WTC11 (cell line): ENCODE data around the gene BCL2L11. TPM values are rescaled to one million over a fixed set of nuclear protein-coding genes. Genes with fewer than 3 reads are reported as not detected.

ENCODE experiments used
- ATAC-seq: fragments of 200-7000 bp; cut with Tn5 transposase; 2 replicates; pipeline ENCODE4 v1.10.0; 2021; ENCODE audit warnings: mild to moderate bottlenecking, moderate library complexity
- CTCF ChIA-PET: fragments of 300-600 bp; sonication (Branson Sonifier 250); formaldehyde crosslinking; loops from one replicate; lab custom pipeline; 2021; ENCODE audit warnings: antibody characterized with exemption; lab: Charles Lee
- POLR2A ChIA-PET: fragments of 350-600 bp; sonication (Branson Sonifier 250); formaldehyde crosslinking; loops from one replicate; lab custom pipeline; 2021; ENCODE audit warnings: antibody characterized with exemption; lab: Charles Lee
- DNase-seq: peaks from one replicate; pipeline ENCODE4 v3.0.0; 2021; ENCODE audit warnings: low spot score
- H3K27ac Mint-ChIP-seq: 2 replicates; pipeline ENCODE4 v1.8.0; 2021; ENCODE audit warnings: mixed read lengths
- H3K27me3 Mint-ChIP-seq: 2 replicates; pipeline ENCODE4 v1.8.0; 2021; ENCODE audit warnings: low read depth, mild to moderate bottlenecking, moderate library complexity, mixed read lengths
- H3K36me3 Mint-ChIP-seq: 2 replicates; pipeline ENCODE4 v1.8.0; 2021; ENCODE audit warnings: mixed read lengths
- H3K4me1 Mint-ChIP-seq: 2 replicates; pipeline ENCODE4 v1.8.0; 2022; ENCODE audit warnings: mixed read lengths
- H3K4me3 Mint-ChIP-seq: 2 replicates; pipeline ENCODE4 v1.8.0; 2021; ENCODE audit warnings: mild to moderate bottlenecking, moderate library complexity, mixed read lengths
- H3K9me3 Mint-ChIP-seq: 2 replicates; pipeline ENCODE4 v1.8.0; 2021; ENCODE audit warnings: mixed read lengths
- ARID4B ChIP-seq: sonication (generic); formaldehyde crosslinking; IDR thresholded peaks from 2 replicates; pipeline ENCODE4 v1.8.0; 2023; ENCODE audit warnings: missing genetic modification reagents, mild to moderate bottlenecking, borderline replicate concordance
- ATF2 ChIP-seq: sonication (generic); formaldehyde crosslinking; IDR thresholded peaks from 2 replicates; pipeline ENCODE4 v1.8.1; 2022; ENCODE audit warnings: low read depth, missing genetic modification reagents, borderline replicate concordance
- ATF3 ChIP-seq: sonication (generic); formaldehyde crosslinking; conservative IDR thresholded peaks from 2 replicates; pipeline ENCODE4 v1.8.1; 2022; ENCODE audit warnings: mild to moderate bottlenecking, missing genetic modification reagents
- CREB1 ChIP-seq: sonication (generic); formaldehyde crosslinking; IDR thresholded peaks from 2 replicates; pipeline ENCODE4 v1.8.0; 2023; ENCODE audit warnings: mild to moderate bottlenecking, missing genetic modification reagents
- CREM ChIP-seq: sonication (generic); formaldehyde crosslinking; IDR thresholded peaks from 2 replicates; pipeline ENCODE4 v1.8.1; 2022; ENCODE audit warnings: mild to moderate bottlenecking, missing genetic modification reagents, moderate library complexity
- CTCF ChIP-seq: fragments of 200-600 bp; IDR thresholded peaks from 2 replicates; pipeline ENCODE4 v1.8.0; 2022; ENCODE audit warnings: antibody characterized with exemption
- E2F4 ChIP-seq: sonication (generic); formaldehyde crosslinking; IDR thresholded peaks from 2 replicates; pipeline ENCODE4 v1.8.1; 2022; ENCODE audit warnings: low read depth, mild to moderate bottlenecking, moderate library complexity, missing genetic modification reagents, borderline replicate concordance
- E2F5 ChIP-seq: sonication (generic); formaldehyde crosslinking; IDR thresholded peaks from 2 replicates; pipeline ENCODE4 v1.8.1; 2022; ENCODE audit warnings: mild to moderate bottlenecking, moderate library complexity, missing genetic modification reagents
- EMX1 ChIP-seq: fragments of 250-450 bp; sonication (Bioruptor Pico); IDR thresholded peaks from 2 replicates; pipeline ENCODE4 v1.8.0; 2021; ENCODE audit warnings: mild to moderate bottlenecking
- ESRRA ChIP-seq: sonication (generic); formaldehyde crosslinking; IDR thresholded peaks from 2 replicates; pipeline ENCODE4 v1.8.1; 2022; ENCODE audit warnings: mild to moderate bottlenecking, missing genetic modification reagents, borderline replicate concordance
- ETV6 ChIP-seq: sonication (generic); formaldehyde crosslinking; IDR thresholded peaks from 2 replicates; pipeline ENCODE4 v1.8.1; 2022; ENCODE audit warnings: mild to moderate bottlenecking, missing genetic modification reagents
- MAX ChIP-seq: sonication (generic); formaldehyde crosslinking; IDR thresholded peaks from 2 replicates; pipeline ENCODE4 v1.8.0; 2022; ENCODE audit warnings: mild to moderate bottlenecking, missing genetic modification reagents
- MYBL2 ChIP-seq: sonication (generic); formaldehyde crosslinking; IDR thresholded peaks from 2 replicates; pipeline ENCODE4 v1.8.1; 2023; ENCODE audit warnings: mild to moderate bottlenecking, moderate library complexity, missing genetic modification reagents
- NFE2L1 ChIP-seq: sonication (generic); formaldehyde crosslinking; IDR thresholded peaks from 2 replicates; pipeline ENCODE4 v1.8.1; 2023; ENCODE audit warnings: missing genetic modification reagents
- NFYB ChIP-seq: sonication (generic); formaldehyde crosslinking; conservative IDR thresholded peaks from 2 replicates; pipeline ENCODE4 v1.8.0; 2022; ENCODE audit warnings: low read depth, missing genetic modification reagents
- RELA ChIP-seq: sonication (generic); formaldehyde crosslinking; IDR thresholded peaks from 2 replicates; pipeline ENCODE4 v1.8.1; 2022; ENCODE audit warnings: missing genetic modification reagents, mild to moderate bottlenecking, borderline replicate concordance
- TP53 ChIP-seq: sonication (generic); formaldehyde crosslinking; IDR thresholded peaks from 2 replicates; pipeline ENCODE4 v1.8.1; 2023; ENCODE audit warnings: mild to moderate bottlenecking, missing genetic modification reagents
- ZMAT4 ChIP-seq: fragments of 250-450 bp; sonication (Bioruptor Pico); IDR thresholded peaks from 2 replicates; pipeline ENCODE4 v1.9.0; 2021; ENCODE audit warnings: mild to moderate bottlenecking
- ZNF121 ChIP-seq: sonication (generic); formaldehyde crosslinking; IDR thresholded peaks from 2 replicates; pipeline ENCODE4 v1.8.0; 2023; ENCODE audit warnings: missing genetic modification reagents
- ZNF263 ChIP-seq: sonication (generic); formaldehyde crosslinking; IDR thresholded peaks from 2 replicates; pipeline ENCODE4 v1.8.1; 2022; ENCODE audit warnings: low read depth, mild to moderate bottlenecking, moderate library complexity, missing genetic modification reagents
- ZNF317 ChIP-seq: sonication (generic); formaldehyde crosslinking; IDR thresholded peaks from 2 replicates; pipeline ENCODE4 v1.8.1; 2023; ENCODE audit warnings: low read depth, mild to moderate bottlenecking, moderate library complexity, missing genetic modification reagents, borderline replicate concordance
- ZNF423 ChIP-seq: fragments of 250-450 bp; sonication (Bioruptor Pico); IDR thresholded peaks from 2 replicates; pipeline ENCODE4 v2.1.2; 2022; ENCODE audit warnings: mild to moderate bottlenecking, moderate library complexity
- total RNA-seq: library from RNA; stranded (reverse); gene quantifications from 3 replicates; pipeline ENCODE4 v1.2.3, GENCODE V29; 2021

BCL2L11 gene
- total RNA-seq, 1 experiment from 2014 or later: 19.3 TPM

- TF ChIP-seq CTCF: peak; percentile 61; the same call in 1 of the 2 replicates
- TF ChIP-seq ZNF263 (CRISPR knock-in tag): peak; percentile 91
- TF ChIP-seq ZMAT4 (CRISPR knock-in tag): no peak
- 0 out of 2 replicates have a peak, but pooled peaks have one; percentile 57 for TF ChIP-seq ETV6 (CRISPR knock-in tag)
- TF ChIP-seq E2F4 (CRISPR knock-in tag): no peak
- no peak for TF ChIP-seq E2F5 (CRISPR knock-in tag)
- no peak for TF ChIP-seq EMX1 (CRISPR knock-in tag)
- TF ChIP-seq ESRRA: no peak
Observed at GRCh38 chr2:111116843-111117597, 3.7 kb upstream of the BCL2L11 start (continued).

- H3K4me3 Mint-ChIP-seq: peak overlapping the region; percentile 71
- H3K27me3 Mint-ChIP-seq: peaks cover 54% of the 10 kb centered on the region
- H3K27ac Mint-ChIP-seq: no peak overlapping the region
- H3K36me3 Mint-ChIP-seq: no peaks in the 10 kb centered on the region
- POLR2A ChIA-PET: no interaction called here
- peak; percentile 23 for DNase-seq
- H3K9me3 Mint-ChIP-seq: no peaks in the 10 kb centered on the region
- no peak for ATAC-seq
- H3K4me1 Mint-ChIP-seq: peaks cover 33% of the 10 kb centered on the region
- CTCF ChIA-PET: interaction anchor here (0.5 to 2.0 kb wide), 16 partner anchors 8 to 589 kb away, joined by 3 to 6 read pairs (median 3); no protein-coding TSS in a partner anchor
- TF ChIP-seq ATF3 (CRISPR knock-in tag) (no peak), MYBL2 (CRISPR knock-in tag) (0 out of 2 replicates have a peak, but pooled peaks have one; percentile 17), MAX (CRISPR knock-in tag) (peak; percentile 77; the same call in 1 of the 2 replicates), ARID4B (CRISPR knock-in tag) (0 out of 2 replicates have a peak, but pooled peaks have one; percentile 35), NFYB (CRISPR knock-in tag) (no peak), CREM (no peak), ZNF423 (peak; percentile 95), ATF2 (CRISPR knock-in tag) (no peak), CREB1 (CRISPR knock-in tag) (0 out of 2 replicates have a peak, but pooled peaks have one; percentile 17), EMX1 (CRISPR knock-in tag) (no peak), TP53 (CRISPR knock-in tag) (no peak), NFE2L1 (CRISPR knock-in tag) (0 out of 2 replicates have a peak, but pooled peaks have one; percentile 25), ZNF121 (CRISPR knock-in tag) (no peak), RELA (CRISPR knock-in tag) (no peak), ZNF317 (CRISPR knock-in tag) (no peak)
Observed at GRCh38 chr2:111117598-111118480, 2.9 kb upstream of the BCL2L11 start.
